PC-9 (cell line): ENCODE data around the gene CDH22.

ENCODE experiments used
- CTCF ChIP-seq: fragments of 200-600 bp; sonication (generic); conservative IDR thresholded peaks from 2 replicates; pipeline ENCODE4 v1.6.1; 2017; ENCODE audit warnings: mixed run types, antibody characterized with exemption, mild to moderate bottlenecking, moderate library complexity
- EZH2 ChIP-seq: fragments of 200-600 bp; sonication (generic); IDR thresholded peaks from 2 replicates; pipeline ENCODE4 v1.8.0; 2017; ENCODE audit warnings: antibody characterized with exemption, low read depth

DNA sequence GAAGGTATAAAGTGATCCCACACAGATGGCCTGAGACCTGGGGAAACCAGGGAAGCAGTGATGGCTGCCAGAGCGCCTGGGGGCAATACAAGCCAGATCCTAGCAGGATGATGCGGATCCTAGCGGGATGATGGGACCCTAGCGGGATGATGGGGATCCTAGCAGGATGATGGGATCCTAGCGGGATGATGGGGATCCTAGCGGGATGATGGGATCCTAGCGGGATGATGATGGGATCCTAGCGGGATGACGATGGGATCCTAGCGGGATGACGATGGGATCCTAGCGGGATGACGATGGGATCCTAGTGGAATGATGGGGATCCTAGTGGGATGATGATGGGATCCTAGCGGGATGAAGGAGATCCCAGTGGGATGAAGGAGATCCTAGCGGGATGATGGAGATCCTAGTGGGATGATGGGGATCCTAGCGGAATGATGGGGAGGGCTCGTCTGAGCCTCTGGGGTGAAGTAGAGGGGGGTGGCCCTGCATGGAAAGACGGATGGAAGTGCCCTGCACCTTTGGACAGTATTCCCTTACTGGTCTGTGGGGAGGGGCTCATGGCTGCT lies 44.2 kb upstream of the CDH22 start:
- TF ChIP-seq CTCF (no peak), EZH2 (no peak)
